ENCODE measurements around the gene ZNF853.
"Not testable (repeated sequence)": the region's sequence is repeated elsewhere in the genome, so short reads cannot be mapped to it uniquely, and the experiment has no call there.

The ZNF853 gene

GRCh38 chr7:6614953-6615722 lies at the start of gene ZNF853:
ZNF853 (plus strand) TSS chr7:6615610; CDS start chr7:6616175, 565 bp downstream.
- no peak for DNase-seq

- no peak for DNase-seq
Observed at GRCh38 chr7:6565655-6566054, 49.8 kb upstream of the ZNF853 start.

- no peak for DNase-seq
Observed at GRCh38 chr7:6567886-6568285, 47.5 kb upstream of the ZNF853 start.

- DNase-seq: no peak
Observed at GRCh38 chr7:6571160-6571779, 44.1 kb upstream of the ZNF853 start.

- DNase-seq: no peak
Observed at GRCh38 chr7:6575281-6576023, 40.0 kb upstream of the ZNF853 start.

- no peak for DNase-seq
Observed at GRCh38 chr7:6576024-6576866, 39.2 kb upstream of the ZNF853 start.

GRCh38 chr7:6576867-6577368 lies 38.5 kb upstream of the ZNF853 start:
- DNase-seq: not testable (repeated sequence)

GRCh38 chr7:6577369-6578113 lies 37.9 kb upstream of the ZNF853 start, which contains the start of gene ZDHHC4:
ZDHHC4 (plus strand) TSS chr7:6577454; CDS start chr7:6580562, 3,108 bp downstream.
- DNase-seq: peak; percentile 81

- no peak for DNase-seq
Observed at GRCh38 chr7:6578114-6579084, 37.0 kb upstream of the ZNF853 start.

GRCh38 chr7:6579446-6579845 lies 36.0 kb upstream of the ZNF853 start:
- DNase-seq: no peak

- DNase-seq: not testable (repeated sequence)
Observed at GRCh38 chr7:6585746-6586432, 29.5 kb upstream of the ZNF853 start.

GRCh38 chr7:6588566-6588965 lies 26.8 kb upstream of the ZNF853 start:
- DNase-seq: no peak

- no peak for DNase-seq
Observed at GRCh38 chr7:6589151-6589828, 26.1 kb upstream of the ZNF853 start.

- DNase-seq: peak; percentile 68
Observed at GRCh38 chr7:6589829-6590644, 25.4 kb upstream of the ZNF853 start, which contains the start of gene INTS15. INTS15 (plus strand) TSS chr7:6590021; CDS start chr7:6590284, 263 bp downstream.

GRCh38 chr7:6590645-6591110 lies 24.7 kb upstream of the ZNF853 start:
- DNase-seq: no peak

- no peak for DNase-seq
Observed at GRCh38 chr7:6600093-6600492, 15.3 kb upstream of the ZNF853 start.

GRCh38 chr7:6604458-6604857 lies 11.0 kb upstream of the ZNF853 start:
- DNase-seq: no peak

Measured in activated T-cell treated with anti-CD3 and anti-CD28 coated beads for 4 hours (primary cell).